ENCODE data around the gene ADGRA1. TPM values are rescaled to one million over a fixed set of nuclear protein-coding genes. Genes with fewer than 3 reads are reported as not detected.

ADGRA1 gene
- total and polyA plus RNA-seq, 2 experiments from 2014 or later: 0.23 to 0.52 TPM

DNA sequence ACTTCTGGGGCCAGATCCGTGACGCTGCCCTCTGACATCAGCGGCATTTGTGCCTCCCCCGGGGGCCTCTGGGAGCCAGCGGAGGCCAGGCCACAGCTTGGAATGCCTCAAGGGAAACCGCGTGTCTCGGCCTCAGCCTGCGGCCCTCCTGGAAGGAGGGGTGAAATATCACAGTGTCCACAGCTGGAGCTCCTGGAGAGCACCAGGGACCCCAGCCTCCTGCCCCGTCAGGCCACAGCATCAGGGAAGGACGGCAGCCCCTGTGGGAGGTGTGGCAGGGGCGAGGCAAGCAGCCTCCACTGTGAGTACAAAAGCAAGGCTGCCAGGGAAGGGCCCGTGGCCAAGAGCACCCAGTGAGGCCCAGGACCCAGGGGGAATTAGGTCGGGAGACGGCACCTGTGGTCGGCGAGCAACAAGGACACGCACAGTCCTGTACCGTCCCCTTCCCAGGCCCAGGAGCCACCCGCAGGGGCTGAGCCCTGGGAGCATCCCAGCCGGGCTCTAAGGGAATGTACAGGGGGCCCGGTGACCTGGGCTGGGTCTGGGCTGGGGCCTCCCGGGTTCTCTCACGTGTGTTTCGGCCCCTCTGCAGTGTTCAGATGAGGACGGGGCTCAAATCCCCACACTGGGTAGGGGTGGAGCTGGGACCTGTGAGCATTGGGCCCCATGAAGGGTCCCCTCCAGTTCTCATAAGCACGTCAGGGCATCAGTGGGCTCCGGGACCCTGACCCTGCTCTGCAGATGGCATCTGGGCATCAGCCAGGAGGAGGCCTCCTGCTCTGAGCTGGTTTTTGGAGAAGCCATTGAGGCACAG is 53.6 kb downstream of the ADGRA1 start:
- H3K9me2 ChIP-seq (ENCODE audit: insufficient read depth): no peaks in the 10 kb centered on the region
- H3K36me3 Mint-ChIP-seq (ENCODE audit: low read depth): no peaks in the 10 kb centered on the region

More for the DNA sequence above, 53.6 kb downstream of the ADGRA1 start:
- Histone ChIP-seq H3K4me3 (no peak overlapping the region), H3K27me3 (ENCODE audit: insufficient read depth) (no peaks in the 10 kb centered on the region), H4K20me1 (replicated peaks; ENCODE audit: insufficient read depth) (no peaks in the 10 kb centered on the region), H2AFZ (no peak overlapping the region), H3K36me3 (ENCODE audit: insufficient read depth) (no peaks in the 10 kb centered on the region), H3K27ac (ENCODE audit: low read depth) (no peak overlapping the region), H3K79me2 (replicated peaks; ENCODE audit: insufficient read depth) (no peaks in the 10 kb centered on the region), H3K4me1 (ENCODE audit: insufficient read depth) (peaks cover 19% of the 10 kb centered on the region; the same call in 1 of the 2 replicates), H3K4me2 (no peak overlapping the region), H3F3A (replicated peaks; ENCODE audit: low read depth) (no peaks in the 10 kb centered on the region; the same call in 1 of the 2 replicates)
- TF ChIP-seq EZH2 (IDR thresholded peaks at IDR 0.05; ENCODE audit: low read depth, unreplicated experiment) (no peak), NANOG (IDR thresholded peaks at IDR 0.05; ENCODE audit: borderline replicate concordance) (no peak), CTCF (conservative IDR thresholded peaks at IDR 0.05; ENCODE audit: low read depth in 2 of 2) (no peak), JUNB (IDR thresholded peaks at IDR 0.05; ENCODE audit: unreplicated experiment) (no peak), EZH2phosphoT487 (IDR thresholded peaks at IDR 0.05; ENCODE audit: unreplicated experiment) (no peak), STAT1 (IDR thresholded peaks at IDR 0.05; ENCODE audit: unreplicated experiment) (no peak), ZNF114 (CRISPR knock-in tag; IDR thresholded peaks at IDR 0.05) (no peak), ZNF331 (CRISPR knock-in tag; IDR thresholded peaks at IDR 0.05; ENCODE audit: low read depth) (no peak), POLR2AphosphoS5 (IDR thresholded peaks at IDR 0.05; ENCODE audit: low read depth) (no peak), CREB1 (CRISPR knock-in tag; IDR thresholded peaks at IDR 0.05; ENCODE audit: low read depth) (no peak)
- TF ChIP-seq, protein P1, sequence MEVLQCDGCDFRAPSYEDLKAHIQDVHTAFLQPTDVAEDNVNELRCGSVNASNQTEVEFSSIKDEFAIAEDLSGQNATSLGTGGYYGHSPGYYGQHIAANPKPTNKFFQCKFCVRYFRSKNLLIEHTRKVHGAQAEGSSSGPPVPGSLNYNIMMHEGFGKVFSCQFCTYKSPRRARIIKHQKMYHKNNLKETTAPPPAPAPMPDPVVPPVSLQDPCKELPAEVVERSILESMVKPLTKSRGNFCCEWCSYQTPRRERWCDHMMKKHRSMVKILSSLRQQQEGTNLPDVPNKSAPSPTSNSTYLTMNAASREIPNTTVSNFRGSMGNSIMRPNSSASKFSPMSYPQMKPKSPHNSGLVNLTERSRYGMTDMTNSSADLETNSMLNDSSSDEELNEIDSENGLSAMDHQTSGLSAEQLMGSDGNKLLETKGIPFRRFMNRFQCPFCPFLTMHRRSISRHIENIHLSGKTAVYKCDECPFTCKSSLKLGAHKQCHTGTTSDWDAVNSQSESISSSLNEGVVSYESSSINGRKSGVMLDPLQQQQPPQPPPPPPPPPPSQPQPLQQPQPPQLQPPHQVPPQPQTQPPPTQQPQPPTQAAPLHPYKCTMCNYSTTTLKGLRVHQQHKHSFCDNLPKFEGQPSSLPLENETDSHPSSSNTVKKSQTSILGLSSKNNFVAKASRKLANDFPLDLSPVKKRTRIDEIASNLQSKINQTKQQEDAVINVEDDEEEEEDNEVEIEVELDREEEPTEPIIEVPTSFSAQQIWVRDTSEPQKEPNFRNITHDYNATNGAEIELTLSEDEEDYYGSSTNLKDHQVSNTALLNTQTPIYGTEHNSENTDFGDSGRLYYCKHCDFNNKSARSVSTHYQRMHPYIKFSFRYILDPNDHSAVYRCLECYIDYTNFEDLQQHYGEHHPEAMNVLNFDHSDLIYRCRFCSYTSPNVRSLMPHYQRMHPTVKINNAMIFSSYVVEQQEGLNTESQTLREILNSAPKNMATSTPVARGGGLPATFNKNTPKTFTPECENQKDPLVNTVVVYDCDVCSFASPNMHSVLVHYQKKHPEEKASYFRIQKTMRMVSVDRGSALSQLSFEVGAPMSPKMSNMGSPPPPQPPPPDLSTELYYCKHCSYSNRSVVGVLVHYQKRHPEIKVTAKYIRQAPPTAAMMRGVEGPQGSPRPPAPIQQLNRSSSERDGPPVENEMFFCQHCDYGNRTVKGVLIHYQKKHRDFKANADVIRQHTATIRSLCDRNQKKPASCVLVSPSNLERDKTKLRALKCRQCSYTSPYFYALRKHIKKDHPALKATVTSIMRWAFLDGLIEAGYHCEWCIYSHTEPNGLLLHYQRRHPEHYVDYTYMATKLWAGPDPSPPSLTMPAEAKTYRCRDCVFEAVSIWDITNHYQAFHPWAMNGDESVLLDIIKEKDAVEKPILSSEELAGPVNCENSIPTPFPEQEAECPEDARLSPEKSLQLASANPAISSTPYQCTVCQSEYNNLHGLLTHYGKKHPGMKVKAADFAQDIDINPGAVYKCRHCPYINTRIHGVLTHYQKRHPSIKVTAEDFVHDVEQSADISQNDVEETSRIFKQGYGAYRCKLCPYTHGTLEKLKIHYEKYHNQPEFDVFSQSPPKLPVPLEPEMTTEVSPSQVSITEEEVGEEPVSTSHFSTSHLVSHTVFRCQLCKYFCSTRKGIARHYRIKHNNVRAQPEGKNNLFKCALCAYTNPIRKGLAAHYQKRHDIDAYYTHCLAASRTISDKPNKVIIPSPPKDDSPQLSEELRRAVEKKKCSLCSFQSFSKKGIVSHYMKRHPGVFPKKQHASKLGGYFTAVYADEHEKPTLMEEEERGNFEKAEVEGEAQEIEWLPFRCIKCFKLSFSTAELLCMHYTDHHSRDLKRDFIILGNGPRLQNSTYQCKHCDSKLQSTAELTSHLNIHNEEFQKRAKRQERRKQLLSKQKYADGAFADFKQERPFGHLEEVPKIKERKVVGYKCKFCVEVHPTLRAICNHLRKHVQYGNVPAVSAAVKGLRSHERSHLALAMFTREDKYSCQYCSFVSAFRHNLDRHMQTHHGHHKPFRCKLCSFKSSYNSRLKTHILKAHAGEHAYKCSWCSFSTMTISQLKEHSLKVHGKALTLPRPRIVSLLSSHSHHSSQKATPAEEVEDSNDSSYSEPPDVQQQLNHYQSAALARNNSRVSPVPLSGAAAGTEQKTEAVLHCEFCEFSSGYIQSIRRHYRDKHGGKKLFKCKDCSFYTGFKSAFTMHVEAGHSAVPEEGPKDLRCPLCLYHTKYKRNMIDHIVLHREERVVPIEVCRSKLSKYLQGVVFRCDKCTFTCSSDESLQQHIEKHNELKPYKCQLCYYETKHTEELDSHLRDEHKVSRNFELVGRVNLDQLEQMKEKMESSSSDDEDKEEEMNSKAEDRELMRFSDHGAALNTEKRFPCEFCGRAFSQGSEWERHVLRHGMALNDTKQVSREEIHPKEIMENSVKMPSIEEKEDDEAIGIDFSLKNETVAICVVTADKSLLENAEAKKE (CRISPR knock-in tag; IDR thresholded peaks at IDR 0.05): no peak
- TF ChIP-seq, protein P2, sequence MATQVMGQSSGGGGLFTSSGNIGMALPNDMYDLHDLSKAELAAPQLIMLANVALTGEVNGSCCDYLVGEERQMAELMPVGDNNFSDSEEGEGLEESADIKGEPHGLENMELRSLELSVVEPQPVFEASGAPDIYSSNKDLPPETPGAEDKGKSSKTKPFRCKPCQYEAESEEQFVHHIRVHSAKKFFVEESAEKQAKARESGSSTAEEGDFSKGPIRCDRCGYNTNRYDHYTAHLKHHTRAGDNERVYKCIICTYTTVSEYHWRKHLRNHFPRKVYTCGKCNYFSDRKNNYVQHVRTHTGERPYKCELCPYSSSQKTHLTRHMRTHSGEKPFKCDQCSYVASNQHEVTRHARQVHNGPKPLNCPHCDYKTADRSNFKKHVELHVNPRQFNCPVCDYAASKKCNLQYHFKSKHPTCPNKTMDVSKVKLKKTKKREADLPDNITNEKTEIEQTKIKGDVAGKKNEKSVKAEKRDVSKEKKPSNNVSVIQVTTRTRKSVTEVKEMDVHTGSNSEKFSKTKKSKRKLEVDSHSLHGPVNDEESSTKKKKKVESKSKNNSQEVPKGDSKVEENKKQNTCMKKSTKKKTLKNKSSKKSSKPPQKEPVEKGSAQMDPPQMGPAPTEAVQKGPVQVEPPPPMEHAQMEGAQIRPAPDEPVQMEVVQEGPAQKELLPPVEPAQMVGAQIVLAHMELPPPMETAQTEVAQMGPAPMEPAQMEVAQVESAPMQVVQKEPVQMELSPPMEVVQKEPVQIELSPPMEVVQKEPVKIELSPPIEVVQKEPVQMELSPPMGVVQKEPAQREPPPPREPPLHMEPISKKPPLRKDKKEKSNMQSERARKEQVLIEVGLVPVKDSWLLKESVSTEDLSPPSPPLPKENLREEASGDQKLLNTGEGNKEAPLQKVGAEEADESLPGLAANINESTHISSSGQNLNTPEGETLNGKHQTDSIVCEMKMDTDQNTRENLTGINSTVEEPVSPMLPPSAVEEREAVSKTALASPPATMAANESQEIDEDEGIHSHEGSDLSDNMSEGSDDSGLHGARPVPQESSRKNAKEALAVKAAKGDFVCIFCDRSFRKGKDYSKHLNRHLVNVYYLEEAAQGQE (IDR thresholded peaks at IDR 0.05; ENCODE audit: unreplicated experiment): no peak
- TF ChIP-seq, protein P3, sequence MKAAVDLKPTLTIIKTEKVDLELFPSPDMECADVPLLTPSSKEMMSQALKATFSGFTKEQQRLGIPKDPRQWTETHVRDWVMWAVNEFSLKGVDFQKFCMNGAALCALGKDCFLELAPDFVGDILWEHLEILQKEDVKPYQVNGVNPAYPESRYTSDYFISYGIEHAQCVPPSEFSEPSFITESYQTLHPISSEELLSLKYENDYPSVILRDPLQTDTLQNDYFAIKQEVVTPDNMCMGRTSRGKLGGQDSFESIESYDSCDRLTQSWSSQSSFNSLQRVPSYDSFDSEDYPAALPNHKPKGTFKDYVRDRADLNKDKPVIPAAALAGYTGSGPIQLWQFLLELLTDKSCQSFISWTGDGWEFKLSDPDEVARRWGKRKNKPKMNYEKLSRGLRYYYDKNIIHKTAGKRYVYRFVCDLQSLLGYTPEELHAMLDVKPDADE (IDR thresholded peaks at IDR 0.05): no peak
- DNase-seq (ENCODE audit: low spot score) (no peak), ATAC-seq (no peak)
- Mint-ChIP-seq H3K27me3 (ENCODE audit: insufficient read depth, low read depth, poor library complexity) (peaks cover 5% of the 10 kb centered on the region), H3K27ac (no peak overlapping the region), H3K4me1 (peaks cover 17% of the 10 kb centered on the region), H3K9me3 (no peaks in the 10 kb centered on the region), H3K4me3 (no peak overlapping the region)
